PFSK-1 (cell line): Measurements from ENCODE around the gene DNER.

Experiments
- POLR2AphosphoS5 ChIP-seq: IDR thresholded peaks from 2 replicates; pipeline ENCODE4 v1.6.1; 2012; ENCODE audit warnings: low read depth, mild to moderate bottlenecking, control low read depth, low read length, moderate library complexity
- REST ChIP-seq, 2 experiments: IDR thresholded peaks; 2 replicates each; pipeline versions ENCODE4 v1.6.1 to v1.8.0; 2011 to 2012; ENCODE audit warnings: low read depth in 2 of 2, low read length in 2 of 2, control low read depth in 1 of 2, inconsistent platforms in 1 of 2, mild to moderate bottlenecking in 1 of 2, moderate library complexity in 1 of 2; ENCODE audit not compliant: insufficient read depth in 1 of 2
- SIN3A ChIP-seq: IDR thresholded peaks from 2 replicates; pipeline ENCODE4 v1.6.1; 2012; ENCODE audit warnings: mild to moderate bottlenecking, low read length, moderate library complexity, borderline replicate concordance; ENCODE audit not compliant: insufficient read depth
- TAF1 ChIP-seq: IDR thresholded peaks from 2 replicates; pipeline ENCODE4 v1.6.1; 2012; ENCODE audit warnings: low read length, control low read depth, borderline replicate concordance; ENCODE audit not compliant: insufficient read depth

GRCh38 chr2:229433351-229433750 is 281.0 kb downstream of the DNER start:
- TF ChIP-seq POLR2AphosphoS5 = no peak
- no peak for TF ChIP-seq SIN3A
- TF ChIP-seq TAF1 = no peak
- TF ChIP-seq REST (IDR thresholded peaks at IDR 0.05; ENCODE audit: insufficient read depth in 1 of 2, low read depth in 2 of 2, low read length in 2 of 2) = no peak
